GM08714 (cell line): ENCODE data around the gene ASTL.

Experiments used
- H3K4me3 ChIP-seq: fragments of 200-500 bp; sonication (Bioruptor generic); 2 replicates; pipeline ENCODE4 v1.5.1; 2014; ENCODE audit warnings: mild to moderate bottlenecking, low read length, inconsistent platforms
- ZNF274 ChIP-seq: IDR thresholded peaks from 2 replicates; pipeline ENCODE4 v1.6.1; 2012; ENCODE audit warnings: mild to moderate bottlenecking, low read depth, low read length

The ASTL gene

GRCh38 chr2:96138179-96139145 lies at the start of gene ASTL:
Gene ASTL, minus strand, starts transcription at chr2:96138502. Its CDS starts 66 bp downstream, at chr2:96138436.
- TF ChIP-seq ZNF274: no peak
- no peak within 1 kb of the TSS for H3K4me3 ChIP-seq

GRCh38 chr2:96186562-96186961 lies 48.3 kb upstream of the ASTL start:
- no peak for TF ChIP-seq ZNF274
- no peak overlapping the region for H3K4me3 ChIP-seq

- no peak for TF ChIP-seq ZNF274
These were observed 47.2 kb upstream of the ASTL start for GRCh38 chr2:96185516-96185915.

GRCh38 chr2:96184989-96185388 lies 46.7 kb upstream of the ASTL start:
- TF ChIP-seq ZNF274: no peak
- no peak overlapping the region for H3K4me3 ChIP-seq

More at GRCh38 chr2:96185516-96185915, 47.2 kb upstream of the ASTL start:
- H3K4me3 ChIP-seq: no peak overlapping the region

- H3K4me3 ChIP-seq: no peak overlapping the region
- TF ChIP-seq ZNF274: no peak
These were observed 45.9 kb upstream of the ASTL start for GRCh38 chr2:96184188-96184587.

GRCh38 chr2:96181529-96181928 lies 43.2 kb upstream of the ASTL start:
- TF ChIP-seq ZNF274: no peak
- no peak overlapping the region for H3K4me3 ChIP-seq

- H3K4me3 ChIP-seq: no peak overlapping the region
- no peak for TF ChIP-seq ZNF274
These were observed 42.2 kb upstream of the ASTL start for GRCh38 chr2:96180521-96180920.

GRCh38 chr2:96180002-96180401 lies 41.7 kb upstream of the ASTL start:
- no peak overlapping the region for H3K4me3 ChIP-seq
- TF ChIP-seq ZNF274: no peak

GRCh38 chr2:96176661-96177060 lies 38.4 kb upstream of the ASTL start:
- no peak overlapping the region for H3K4me3 ChIP-seq
- TF ChIP-seq ZNF274: no peak

- TF ChIP-seq ZNF274: no peak
These were observed 37.6 kb upstream of the ASTL start for GRCh38 chr2:96175951-96176350.

GRCh38 chr2:96174251-96175144 lies 36.2 kb upstream of the ASTL start:
- no peak for TF ChIP-seq ZNF274
- no peak overlapping the region for H3K4me3 ChIP-seq

More at GRCh38 chr2:96175951-96176350, 37.6 kb upstream of the ASTL start:
- H3K4me3 ChIP-seq: no peak overlapping the region

GRCh38 chr2:96171831-96172230 lies 33.5 kb upstream of the ASTL start:
- TF ChIP-seq ZNF274: no peak
- H3K4me3 ChIP-seq: no peak overlapping the region

- no peak for TF ChIP-seq ZNF274
- H3K4me3 ChIP-seq: no peak overlapping the region
These were observed 32.3 kb upstream of the ASTL start for GRCh38 chr2:96170626-96171025.

GRCh38 chr2:96169868-96170507 lies 31.7 kb upstream of the ASTL start:
- TF ChIP-seq ZNF274: no peak
- no peak overlapping the region for H3K4me3 ChIP-seq
